Esophagus squamous epithelium (tissue), 5 donors: ENCODE measurements around the gene CPNE5. TPM values are rescaled to one million over a fixed set of nuclear protein-coding genes. Genes with fewer than 3 reads are reported as not detected.
A peak's percentile ranks its signal among the peaks of the same experiment; 100 is the strongest.

Experiments
- DNase-seq: peaks from one replicate; lab custom pipeline; 2025; lab: John Stamatoyannopoulos, UW
- H3K27ac ChIP-seq, 4 donors: fragments of 200-600 bp; sonication (generic); one replicate each; pipeline ENCODE4 v1.5.1; 2016 to 2019; ENCODE audit warnings: mild to moderate bottlenecking in 1 of 4
- H3K27me3 ChIP-seq, 4 donors: fragments of 200-600 bp; sonication (generic); 1 replicate in 3 of 4; 2 replicates in 1 of 4; pipeline versions ENCODE4 v1.5.1 to v1.6.0; 2017 to 2021; ENCODE audit warnings: antibody characterized with exemption in 1 of 4
- H3K36me3 ChIP-seq, 3 donors: fragments of 200-600 bp; sonication (generic); one replicate each; pipeline ENCODE4 v1.5.1; 2016 to 2019
- H3K4me1 ChIP-seq, 3 donors: fragments of 200-600 bp; sonication (generic); one replicate each; pipeline ENCODE4 v1.5.1; 2017 to 2019
- H3K4me3 ChIP-seq, 4 donors: fragments of 200-600 bp; sonication (generic); 1 replicate in 3 of 4; 2 replicates in 1 of 4; pipeline ENCODE4 v1.5.1; 2016 to 2019; ENCODE audit warnings: mild to moderate bottlenecking in 2 of 4, moderate library complexity in 1 of 4
- H3K9me3 ChIP-seq, 3 donors: fragments of 200-600 bp; sonication (generic); one replicate each; pipeline ENCODE4 v1.5.1; 2016 to 2019
- POLR2A ChIP-seq, 4 donors: fragments of 450-650 bp; IDR thresholded peaks; one replicate each; pipeline ENCODE4 v1.6.1; 2017; ENCODE audit warnings: antibody characterized with exemption in 4 of 4, mild to moderate bottlenecking in 4 of 4, moderate library complexity in 3 of 4
- WGBS, 2 donors: methylation state at CpG; one replicate each; pipeline ENCODE4 v1.1.5; 2018; 5-methylcytosine and 5-hydroxymethylcytosine counted together
- intact Hi-C: fragments of 100-400 bp; cut with DNase I; formaldehyde crosslinking; loops from one replicate; pipeline ENCODE4 v1.15.0; 2022
- total RNA-seq, 4 donors: library from RNA; depleted of rRNA; stranded (reverse); fragments of >200 nt; gene quantifications; one replicate each; pipeline ENCODE4 v1.1.0, GENCODE V29; 2016
- TF ChIP-seq, protein P1 (sequence below), 6 experiments: fragments of 450-650 bp in 4 of 6; fragments of 200-600 bp in 2 of 6; sonication (generic) in 2 of 6; IDR thresholded peaks; one replicate each; pipeline ENCODE4 v1.5.1; 2016 to 2019; ENCODE audit warnings: antibody characterized with exemption in 6 of 6, mild to moderate bottlenecking in 4 of 6, moderate library complexity in 4 of 6
- donor health status: DM: yes; HTN: yes; CAD: no.

Gene CPNE5
- total RNA-seq, 4 donors from 2014 or later, result 1.2 to 2.5 (median 1.5) TPM

DNA sequence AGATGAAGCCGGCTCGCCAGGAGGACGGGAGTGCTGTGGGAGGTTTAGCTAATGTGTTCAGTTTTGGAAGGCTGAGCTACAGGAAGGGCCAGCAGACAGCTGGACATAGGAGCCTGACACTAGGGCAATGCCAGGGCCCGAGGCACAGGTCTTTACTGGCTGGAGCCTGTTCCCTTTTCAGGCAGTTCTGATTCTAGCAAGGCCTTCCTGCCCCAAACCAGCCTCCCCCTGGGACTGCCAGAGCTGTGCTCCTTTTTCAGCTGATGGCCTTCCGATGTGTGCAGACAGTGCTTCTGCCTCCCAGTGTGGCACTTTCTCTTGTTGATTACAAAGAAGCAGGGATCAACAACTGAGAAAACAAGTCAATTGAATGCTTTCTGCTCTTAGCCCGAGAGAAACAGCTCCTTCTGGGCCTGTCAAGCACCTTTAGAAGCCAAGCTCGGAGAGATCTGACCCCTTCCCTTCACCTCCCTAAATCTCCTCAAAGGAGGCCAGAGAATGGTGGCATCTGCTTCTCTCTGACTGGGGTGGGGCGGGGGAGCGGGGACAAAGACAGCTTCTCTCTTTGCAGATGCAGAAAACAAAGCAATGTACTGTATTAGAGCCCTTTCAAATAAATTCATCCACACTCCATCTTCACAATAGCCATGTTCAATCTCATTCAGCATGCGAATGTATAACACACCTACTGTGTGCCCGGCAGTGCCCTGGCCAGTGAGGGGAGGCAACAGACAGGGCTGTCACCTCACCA lies 78.4 kb downstream of the CPNE5 start:
- H3K27me3 ChIP-seq, result no peaks in the 10 kb centered on the region
- no peak overlapping the region for H3K4me3 ChIP-seq
- WGBS, 2 donors, result 87 to 96% methylated on average over 5 to 7 of the region's 11 CpGs
- H3K36me3 ChIP-seq, result no peaks in the 10 kb centered on the region
- no peak overlapping the region for H3K27ac ChIP-seq
- H3K4me1 ChIP-seq, result peaks cover 18 to 42% (median 25%) of the 10 kb centered on the region in 3 donors
- intact Hi-C loops, result loop anchor here (10.0 kb wide), 1 partner anchor 444 kb away; no protein-coding TSS in a partner anchor
- no peak for TF ChIP-seq POLR2A (IDR thresholded peaks at IDR 0.05)
- TF ChIP-seq, protein P1, sequence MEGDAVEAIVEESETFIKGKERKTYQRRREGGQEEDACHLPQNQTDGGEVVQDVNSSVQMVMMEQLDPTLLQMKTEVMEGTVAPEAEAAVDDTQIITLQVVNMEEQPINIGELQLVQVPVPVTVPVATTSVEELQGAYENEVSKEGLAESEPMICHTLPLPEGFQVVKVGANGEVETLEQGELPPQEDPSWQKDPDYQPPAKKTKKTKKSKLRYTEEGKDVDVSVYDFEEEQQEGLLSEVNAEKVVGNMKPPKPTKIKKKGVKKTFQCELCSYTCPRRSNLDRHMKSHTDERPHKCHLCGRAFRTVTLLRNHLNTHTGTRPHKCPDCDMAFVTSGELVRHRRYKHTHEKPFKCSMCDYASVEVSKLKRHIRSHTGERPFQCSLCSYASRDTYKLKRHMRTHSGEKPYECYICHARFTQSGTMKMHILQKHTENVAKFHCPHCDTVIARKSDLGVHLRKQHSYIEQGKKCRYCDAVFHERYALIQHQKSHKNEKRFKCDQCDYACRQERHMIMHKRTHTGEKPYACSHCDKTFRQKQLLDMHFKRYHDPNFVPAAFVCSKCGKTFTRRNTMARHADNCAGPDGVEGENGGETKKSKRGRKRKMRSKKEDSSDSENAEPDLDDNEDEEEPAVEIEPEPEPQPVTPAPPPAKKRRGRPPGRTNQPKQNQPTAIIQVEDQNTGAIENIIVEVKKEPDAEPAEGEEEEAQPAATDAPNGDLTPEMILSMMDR (IDR thresholded peaks at IDR 0.05), result no peak
- H3K9me3 ChIP-seq, result no peaks in the 10 kb centered on the region
- no peak for DNase-seq

DNA sequence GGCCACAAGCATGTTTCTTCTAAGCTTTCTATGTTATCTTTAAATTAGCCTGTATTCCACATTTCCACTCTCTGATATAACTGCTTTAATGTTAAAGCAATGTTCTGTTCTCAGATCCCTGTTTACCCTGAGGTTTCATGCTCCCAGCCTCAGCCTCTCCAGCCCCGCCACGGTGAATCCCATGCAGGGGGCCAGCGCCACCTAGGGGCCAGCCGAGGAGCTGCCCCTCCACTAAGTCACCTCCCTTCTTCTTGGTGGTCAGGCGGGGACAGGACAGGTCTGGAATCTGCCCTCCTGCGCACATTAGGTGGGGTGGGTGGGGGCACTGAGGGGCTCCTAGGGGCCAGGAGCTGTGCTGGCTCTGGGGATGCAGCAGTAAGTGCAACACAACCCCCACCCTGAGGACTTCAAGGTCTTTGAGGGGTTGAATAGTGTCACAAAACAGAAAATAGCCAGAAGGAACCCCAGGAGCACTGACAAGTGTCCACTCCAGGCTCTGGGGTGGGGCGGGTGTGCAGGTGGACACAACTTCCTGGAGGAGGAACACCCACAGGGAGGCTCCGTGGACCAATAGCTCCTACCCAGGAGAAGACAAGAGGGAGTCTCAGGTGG lies 80.0 kb downstream of the CPNE5 start:
- TF ChIP-seq, protein P1 (IDR thresholded peaks at IDR 0.05), result peak; percentile 95 to 99 (median 98)
- TF ChIP-seq POLR2A (IDR thresholded peaks at IDR 0.05), result no peak
- Histone ChIP-seq H3K9me3 (no peaks in the 10 kb centered on the region), H3K27ac (peak overlapping the region in 3 of 4 donors; percentile 6 to 91 (median 33)), H3K27me3 (no peaks in the 10 kb centered on the region), H3K4me1 (peaks cover 25 to 50% (median 35%) of the 10 kb centered on the region in 3 donors), H3K36me3 (no peaks in the 10 kb centered on the region), H3K4me3 (no peak overlapping the region)
- no peak for DNase-seq
- intact Hi-C loops, result loop anchor here (10.0 kb wide), 1 partner anchor 144 kb away; no protein-coding TSS in a partner anchor
- 6 to 15% methylated on average over 4 to 8 of the region's 8 CpGs for WGBS, 2 donors

DNA sequence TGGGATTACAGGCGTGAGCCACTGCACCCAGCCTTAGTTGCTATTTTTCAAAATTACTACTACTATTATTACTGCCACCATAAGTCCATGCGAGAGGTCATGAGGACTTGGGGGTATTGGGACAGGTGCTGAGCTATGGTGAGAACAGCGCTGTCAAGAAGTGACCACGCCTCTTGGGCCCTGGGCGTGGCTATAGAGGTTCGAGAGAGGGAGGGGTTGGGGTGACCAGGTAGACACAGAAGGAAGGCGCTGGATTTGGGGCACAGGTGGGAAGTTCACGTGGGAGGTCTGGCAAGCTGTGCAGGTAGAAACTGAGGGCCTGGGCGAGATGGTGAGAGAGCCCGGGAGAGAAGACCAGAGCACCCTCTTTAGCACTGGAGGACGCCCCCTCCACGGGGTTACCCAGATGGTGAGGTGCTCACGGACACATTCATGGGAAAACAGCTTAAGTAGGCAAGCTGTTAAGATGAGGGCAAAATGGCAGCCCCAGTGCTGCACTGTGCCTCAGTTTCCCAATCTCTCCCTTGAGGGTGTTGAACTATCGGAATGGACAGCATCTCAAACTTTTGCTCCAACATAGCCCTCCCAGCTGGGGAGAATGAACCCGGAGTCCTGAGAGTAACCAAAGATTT lies 80.6 kb downstream of the CPNE5 start:
- intact Hi-C loops, result loop anchor here (10.0 kb wide), 1 partner anchor 144 kb away; no protein-coding TSS in a partner anchor
- Histone ChIP-seq H3K27ac (peak overlapping the region in 3 of 4 donors; percentile 6 to 91 (median 33)), H3K27me3 (no peaks in the 10 kb centered on the region), H3K36me3 (no peaks in the 10 kb centered on the region), H3K4me3 (no peak overlapping the region), H3K4me1 (peaks cover 28 to 56% (median 38%) of the 10 kb centered on the region in 3 donors), H3K9me3 (no peaks in the 10 kb centered on the region)
- 58 to 63% methylated on average over 14 to 15 of the region's 15 CpGs for WGBS, 2 donors
- no peak for DNase-seq
- TF ChIP-seq POLR2A (IDR thresholded peaks at IDR 0.05), result no peak
- TF ChIP-seq, protein P1 (IDR thresholded peaks at IDR 0.05), result no peak

DNA sequence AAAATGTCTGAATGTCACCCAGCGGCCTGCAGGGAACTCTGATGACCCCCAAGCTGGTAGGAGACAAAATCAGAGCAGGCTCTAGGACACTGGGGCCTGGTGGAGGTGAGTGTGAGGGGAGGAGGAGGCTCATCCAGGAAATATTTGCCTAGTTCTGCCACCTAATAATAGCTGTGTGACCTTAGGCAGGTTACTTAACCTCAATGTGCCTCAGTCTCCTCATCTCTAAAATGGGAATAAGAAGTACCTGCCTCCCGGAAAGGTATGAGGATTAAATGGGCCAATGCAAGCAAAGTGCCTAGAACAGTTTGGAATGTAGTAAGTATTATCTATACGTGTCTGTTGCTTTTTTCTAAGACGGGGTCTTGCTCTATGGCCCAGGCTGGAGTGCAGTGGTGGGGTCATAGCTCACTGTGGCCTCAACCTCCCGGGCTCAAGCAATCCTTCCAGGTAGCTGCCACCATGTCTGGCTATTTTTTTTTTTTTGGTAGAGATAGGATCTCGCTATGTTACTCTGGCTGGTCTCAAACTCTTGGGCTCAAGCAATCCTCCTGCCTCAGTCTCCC lies 81.2 kb downstream of the CPNE5 start:
- 73 to 98% methylated on average over 6 of the region's 6 CpGs for WGBS, 2 donors
- no peak for TF ChIP-seq POLR2A (IDR thresholded peaks at IDR 0.05)
- TF ChIP-seq, protein P1 (IDR thresholded peaks at IDR 0.05), result no peak
- peak overlapping the region in 3 of 4 donors; percentile 26 to 91 (median 87) for H3K27ac ChIP-seq

More for the DNA sequence above, 81.2 kb downstream of the CPNE5 start:
- no peak overlapping the region for H3K4me3 ChIP-seq
- H3K36me3 ChIP-seq, result no peaks in the 10 kb centered on the region
- no peaks in the 10 kb centered on the region for H3K27me3 ChIP-seq
- peaks cover 34 to 62% (median 44%) of the 10 kb centered on the region in 3 donors for H3K4me1 ChIP-seq
- intact Hi-C loops, result loop anchor here (10.0 kb wide), 1 partner anchor 143 kb away; no protein-coding TSS in a partner anchor
- no peaks in the 10 kb centered on the region for H3K9me3 ChIP-seq
- no peak for DNase-seq
